Astrocyte (in vitro differentiated cells and primary cell): ENCODE measurements around the gene FRS2.

ENCODE experiments used
- EZH2 ChIP-seq: IDR thresholded peaks from 2 replicates; pipeline ENCODE4 v1.6.1; 2012; ENCODE audit warnings: mild to moderate bottlenecking, low read length, inconsistent platforms; ENCODE audit not compliant: insufficient read depth
- TF ChIP-seq, protein P1 (sequence below): IDR thresholded peaks from 2 replicates; pipeline ENCODE4 v1.5.1; 2011; ENCODE audit warnings: low read depth, mild to moderate bottlenecking, inconsistent platforms, low read length, moderate library complexity; ENCODE audit not compliant: insufficient read depth

GRCh38 chr12:69608114-69608513 is 137.9 kb downstream of the FRS2 start:
- TF ChIP-seq, protein P1, sequence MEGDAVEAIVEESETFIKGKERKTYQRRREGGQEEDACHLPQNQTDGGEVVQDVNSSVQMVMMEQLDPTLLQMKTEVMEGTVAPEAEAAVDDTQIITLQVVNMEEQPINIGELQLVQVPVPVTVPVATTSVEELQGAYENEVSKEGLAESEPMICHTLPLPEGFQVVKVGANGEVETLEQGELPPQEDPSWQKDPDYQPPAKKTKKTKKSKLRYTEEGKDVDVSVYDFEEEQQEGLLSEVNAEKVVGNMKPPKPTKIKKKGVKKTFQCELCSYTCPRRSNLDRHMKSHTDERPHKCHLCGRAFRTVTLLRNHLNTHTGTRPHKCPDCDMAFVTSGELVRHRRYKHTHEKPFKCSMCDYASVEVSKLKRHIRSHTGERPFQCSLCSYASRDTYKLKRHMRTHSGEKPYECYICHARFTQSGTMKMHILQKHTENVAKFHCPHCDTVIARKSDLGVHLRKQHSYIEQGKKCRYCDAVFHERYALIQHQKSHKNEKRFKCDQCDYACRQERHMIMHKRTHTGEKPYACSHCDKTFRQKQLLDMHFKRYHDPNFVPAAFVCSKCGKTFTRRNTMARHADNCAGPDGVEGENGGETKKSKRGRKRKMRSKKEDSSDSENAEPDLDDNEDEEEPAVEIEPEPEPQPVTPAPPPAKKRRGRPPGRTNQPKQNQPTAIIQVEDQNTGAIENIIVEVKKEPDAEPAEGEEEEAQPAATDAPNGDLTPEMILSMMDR = no peak
- TF ChIP-seq EZH2 = no peak
